ENCODE data around the gene MT3. TPM values are rescaled to one million over a fixed set of nuclear protein-coding genes. Genes with fewer than 3 reads are reported as not detected.

MT3 gene
- total and polyA plus RNA-seq, 4 experiments from 2014 or later: 1.1 TPM; not detected in 3

- no peaks in the 10 kb centered on the region for H3K36me3 ChIP-seq (ENCODE audit: insufficient read depth, low read length)
- peaks cover 2 to 14% (median 6%) of the 10 kb centered on the region in 4 donors for H3K4me1 Mint-ChIP-seq
- no peak overlapping the region for H3K4me3 ChIP-seq (ENCODE audit: low read length in 2 of 2)
- H3K27ac Mint-ChIP-seq: no peak overlapping the region
- H3K36me3 Mint-ChIP-seq: no peaks in the 10 kb centered on the region
- no peak for DNase-seq
- H3K4me1 ChIP-seq (ENCODE audit: insufficient read depth, low read length): peaks cover 7% of the 10 kb centered on the region
- intact Hi-C loops (cut with micrococcal nuclease): no loop called here
- no peaks in the 10 kb centered on the region for H3K9me3 ChIP-seq (ENCODE audit: control insufficient read depth in 1 of 2, low read length in 2 of 2)
- CTCF ChIA-PET (ENCODE audit: partially characterized antibody): interaction anchor here (3.3 kb wide), 1 partner anchor 17 kb away, joined by 15 read pairs; no protein-coding TSS in a partner anchor
- H3K27me3 ChIP-seq (ENCODE audit: insufficient read depth, low read length): peaks cover 14% of the 10 kb centered on the region
- no peak overlapping the region for H3K27ac ChIP-seq (ENCODE audit: low read depth, low read length)
- POLR2A ChIA-PET (ENCODE audit: partially characterized antibody): no interaction called here
- H3K9me3 Mint-ChIP-seq: peaks cover 0 to 4% (median 0%) of the 10 kb centered on the region in 8 donors
- peaks cover 12 to 28% of the 10 kb centered on the region in 2 donors for H3K27me3 Mint-ChIP-seq
- H3K4me3 Mint-ChIP-seq: no peak overlapping the region
Measured at GRCh38 chr16:56593573-56594291, 4.4 kb downstream of the MT3 start.

- H3K4me3 Mint-ChIP-seq: no peak overlapping the region
- Histone ChIP-seq H3K9me3 (ENCODE audit: control insufficient read depth in 1 of 2, low read length in 2 of 2) (no peaks in the 10 kb centered on the region), H3K4me3 (ENCODE audit: low read length in 2 of 2) (no peak overlapping the region), H3K4me1 (ENCODE audit: insufficient read depth, low read length) (peaks cover 7% of the 10 kb centered on the region), H3K27me3 (ENCODE audit: insufficient read depth, low read length) (peaks cover 12% of the 10 kb centered on the region), H3K27ac (ENCODE audit: low read depth, low read length) (no peak overlapping the region), H3K36me3 (ENCODE audit: insufficient read depth, low read length) (no peaks in the 10 kb centered on the region)
- intact Hi-C loops (cut with micrococcal nuclease): no loop called here
- no peaks in the 10 kb centered on the region for H3K36me3 Mint-ChIP-seq
- H3K27ac Mint-ChIP-seq: no peak overlapping the region
- ChIA-PET CTCF (ENCODE audit: partially characterized antibody) (interaction anchor here (3.3 kb wide), 1 partner anchor 18 kb away, joined by 15 read pairs; no protein-coding TSS in a partner anchor), POLR2A (ENCODE audit: partially characterized antibody) (no interaction called here)
- peaks cover 10 to 26% of the 10 kb centered on the region in 2 donors for H3K27me3 Mint-ChIP-seq
- no peak for DNase-seq
- H3K9me3 Mint-ChIP-seq: peaks cover 0 to 4% (median 0%) of the 10 kb centered on the region in 8 donors
- peaks cover 0 to 10% (median 4%) of the 10 kb centered on the region in 4 donors for H3K4me1 Mint-ChIP-seq
Measured at GRCh38 chr16:56594292-56594619, 4.9 kb downstream of the MT3 start.

- Mint-ChIP-seq H3K4me3 (no peak overlapping the region), H3K27ac (peak overlapping the region in 3 of 7 donors; percentile 37 to 80 (median 66)), H3K27me3 (peaks cover 6 to 12% of the 10 kb centered on the region in 2 donors), H3K4me1 (peaks cover 0 to 7% (median 6%) of the 10 kb centered on the region in 4 donors), H3K9me3 (no peaks in the 10 kb centered on the region), H3K36me3 (no peaks in the 10 kb centered on the region)
- ChIA-PET CTCF (ENCODE audit: partially characterized antibody) (interaction anchor here (0.6 to 4.3 kb wide), 15 partner anchors 8 to 375 kb away, joined by 3 to 22 read pairs (median 5); no protein-coding TSS in a partner anchor), POLR2A (ENCODE audit: partially characterized antibody) (interaction anchor here (0.5 to 1.7 kb wide), 4 partner anchors 9 to 82 kb away, joined by 3 to 5 read pairs (median 3); partner anchors contain the start of gene MT1X)
- DNase-seq: peak in 4 of 5 donors; percentile 38 to 43 (median 41)
- no peaks in the 10 kb centered on the region for H3K36me3 ChIP-seq (ENCODE audit: insufficient read depth, low read length)
- H3K4me3 ChIP-seq (ENCODE audit: low read length in 2 of 2): no peak overlapping the region
- intact Hi-C loops (cut with micrococcal nuclease): loop anchor here (1.0 kb wide), 1 partner anchor 86 kb away; no protein-coding TSS in a partner anchor
- no peaks in the 10 kb centered on the region for H3K9me3 ChIP-seq (ENCODE audit: control insufficient read depth in 1 of 2, low read length in 2 of 2)
- no peaks in the 10 kb centered on the region for H3K4me1 ChIP-seq (ENCODE audit: insufficient read depth, low read length)
- no peak overlapping the region for H3K27ac ChIP-seq (ENCODE audit: low read depth, low read length)
- H3K27me3 ChIP-seq (ENCODE audit: insufficient read depth, low read length): no peaks in the 10 kb centered on the region
Measured at GRCh38 chr16:56600398-56600999, 11.2 kb downstream of the MT3 start.

- intact Hi-C loops (cut with micrococcal nuclease): no loop called here
- CTCF ChIA-PET (ENCODE audit: partially characterized antibody): interaction anchor here (0.7 to 4.3 kb wide), 13 partner anchors 8 to 100 kb away, joined by 3 to 22 read pairs (median 5); no protein-coding TSS in a partner anchor
- no peaks in the 10 kb centered on the region for H3K9me3 Mint-ChIP-seq
- peaks cover 6 to 12% of the 10 kb centered on the region in 2 donors for H3K27me3 Mint-ChIP-seq
- H3K36me3 ChIP-seq (ENCODE audit: insufficient read depth, low read length): no peaks in the 10 kb centered on the region
- H3K9me3 ChIP-seq (ENCODE audit: control insufficient read depth in 1 of 2, low read length in 2 of 2): no peaks in the 10 kb centered on the region
- no peak for DNase-seq
- H3K27me3 ChIP-seq (ENCODE audit: insufficient read depth, low read length): no peaks in the 10 kb centered on the region
- no peak overlapping the region for H3K4me3 Mint-ChIP-seq
- H3K36me3 Mint-ChIP-seq: no peaks in the 10 kb centered on the region
- H3K27ac ChIP-seq (ENCODE audit: low read depth, low read length): no peak overlapping the region
- no peak overlapping the region for H3K27ac Mint-ChIP-seq
- H3K4me1 ChIP-seq (ENCODE audit: insufficient read depth, low read length): no peaks in the 10 kb centered on the region
- H3K4me3 ChIP-seq (ENCODE audit: low read length in 2 of 2): no peak overlapping the region
- POLR2A ChIA-PET (ENCODE audit: partially characterized antibody): interaction anchor here (1.3 to 1.7 kb wide), 2 partner anchors 11 to 81 kb away, joined by 3 to 5 read pairs; partner anchors contain the start of gene MT1X
- peaks cover 0 to 7% (median 6%) of the 10 kb centered on the region in 4 donors for H3K4me1 Mint-ChIP-seq
Measured at GRCh38 chr16:56601325-56601724, 12.0 kb downstream of the MT3 start.

- DNase-seq: peak in 1 of 5 donors; percentile 27
- Mint-ChIP-seq H3K4me3 (no peak overlapping the region), H3K27ac (no peak overlapping the region)
Measured at GRCh38 chr16:56603589-56603988, 14.3 kb downstream of the MT3 start.

GRCh38 chr16:56604966-56605365, 15.6 kb downstream of the MT3 start:
- POLR2A ChIA-PET (ENCODE audit: partially characterized antibody): interaction anchor here (1.0 to 1.8 kb wide), 3 partner anchors 19 to 39 kb away, joined by 3 to 5 read pairs (median 4); partner anchors contain the start of gene MT1E

More at GRCh38 chr16:56603589-56603988, 14.3 kb downstream of the MT3 start:
- Mint-ChIP-seq H3K9me3 (no peaks in the 10 kb centered on the region), H3K36me3 (peaks cover 0 to under 1% of the 10 kb centered on the region in 2 donors), H3K27me3 (peaks cover 6 to 9% of the 10 kb centered on the region in 2 donors), H3K4me1 (peaks cover 12 to 24% (median 21%) of the 10 kb centered on the region in 4 donors)
- CTCF ChIA-PET (ENCODE audit: partially characterized antibody): interaction anchor here (0.9 to 4.3 kb wide), 9 partner anchors 16 to 98 kb away, joined by 3 to 37 read pairs (median 3); no protein-coding TSS in a partner anchor
- intact Hi-C loops (cut with micrococcal nuclease): no loop called here
- no peaks in the 10 kb centered on the region for H3K9me3 ChIP-seq (ENCODE audit: control insufficient read depth in 1 of 2, low read length in 2 of 2)
- H3K36me3 ChIP-seq (ENCODE audit: insufficient read depth, low read length): no peaks in the 10 kb centered on the region
- H3K4me1 ChIP-seq (ENCODE audit: insufficient read depth, low read length): peaks cover 16% of the 10 kb centered on the region
- no peak overlapping the region for H3K27ac ChIP-seq (ENCODE audit: low read depth, low read length)
- no peaks in the 10 kb centered on the region for H3K27me3 ChIP-seq (ENCODE audit: insufficient read depth, low read length)
- POLR2A ChIA-PET (ENCODE audit: partially characterized antibody): no interaction called here
- H3K4me3 ChIP-seq (ENCODE audit: low read length in 2 of 2): no peak overlapping the region

More at GRCh38 chr16:56604966-56605365, 15.6 kb downstream of the MT3 start:
- H3K27ac Mint-ChIP-seq: peak overlapping the region in 3 of 7 donors; percentile 9 to 47 (median 23)
- CTCF ChIA-PET (ENCODE audit: partially characterized antibody): interaction anchor here (3.3 kb wide), 1 partner anchor 97 kb away, joined by 37 read pairs; no protein-coding TSS in a partner anchor
- no peak overlapping the region for H3K4me3 Mint-ChIP-seq
- no peaks in the 10 kb centered on the region for H3K27me3 ChIP-seq (ENCODE audit: insufficient read depth, low read length)
- no peaks in the 10 kb centered on the region for H3K9me3 ChIP-seq (ENCODE audit: control insufficient read depth in 1 of 2, low read length in 2 of 2)
- H3K27me3 Mint-ChIP-seq: peaks cover 6 to 9% of the 10 kb centered on the region in 2 donors
- H3K27ac ChIP-seq (ENCODE audit: low read depth, low read length): no peak overlapping the region
- no peak for DNase-seq
- no peak overlapping the region for H3K4me3 ChIP-seq (ENCODE audit: low read length in 2 of 2)
- intact Hi-C loops (cut with micrococcal nuclease): no loop called here
- no peaks in the 10 kb centered on the region for H3K36me3 ChIP-seq (ENCODE audit: insufficient read depth, low read length)
- H3K9me3 Mint-ChIP-seq: no peaks in the 10 kb centered on the region
- H3K4me1 ChIP-seq (ENCODE audit: insufficient read depth, low read length): peaks cover 29% of the 10 kb centered on the region
- peaks cover 0 to 4% of the 10 kb centered on the region in 2 donors for H3K36me3 Mint-ChIP-seq
- peaks cover 17 to 36% (median 31%) of the 10 kb centered on the region in 4 donors for H3K4me1 Mint-ChIP-seq
